NOMO-1 treated with dmso at 0.1 percent for 144 hours (cell line): ENCODE measurements around the gene MAST4.
"Not testable (repeated sequence)": the region's sequence is repeated elsewhere in the genome, so short reads cannot be mapped to it uniquely, and the experiment has no call there.

ENCODE experiments used
- DNase-seq: peaks from one replicate; lab custom pipeline; 2025; ENCODE audit not compliant: unreplicated experiment; lab: John Stamatoyannopoulos, UW

MAST4 gene

GRCh38 chr5:66694036-66694435, 97.8 kb downstream of the MAST4 start:
- DNase-seq = no peak

DNA sequence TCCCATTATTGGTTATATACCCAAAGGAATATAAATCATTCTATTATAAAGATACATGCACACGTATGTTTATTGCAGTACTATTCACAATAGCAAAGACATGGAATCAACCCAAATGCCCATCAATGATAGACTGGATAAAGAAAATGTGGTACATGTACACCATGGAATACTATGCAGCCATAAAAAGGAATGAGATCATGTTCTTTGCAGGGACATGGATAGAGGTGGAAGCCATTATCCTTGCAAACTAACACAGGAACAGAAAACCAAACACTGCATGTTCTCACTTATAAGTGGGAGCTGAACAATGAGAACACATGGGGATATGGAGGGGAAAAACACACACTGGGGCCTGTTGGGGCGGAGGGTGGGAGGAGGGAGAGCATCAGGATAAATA, 99.6 kb downstream of the MAST4 start:
- not testable (repeated sequence) for DNase-seq

DNA sequence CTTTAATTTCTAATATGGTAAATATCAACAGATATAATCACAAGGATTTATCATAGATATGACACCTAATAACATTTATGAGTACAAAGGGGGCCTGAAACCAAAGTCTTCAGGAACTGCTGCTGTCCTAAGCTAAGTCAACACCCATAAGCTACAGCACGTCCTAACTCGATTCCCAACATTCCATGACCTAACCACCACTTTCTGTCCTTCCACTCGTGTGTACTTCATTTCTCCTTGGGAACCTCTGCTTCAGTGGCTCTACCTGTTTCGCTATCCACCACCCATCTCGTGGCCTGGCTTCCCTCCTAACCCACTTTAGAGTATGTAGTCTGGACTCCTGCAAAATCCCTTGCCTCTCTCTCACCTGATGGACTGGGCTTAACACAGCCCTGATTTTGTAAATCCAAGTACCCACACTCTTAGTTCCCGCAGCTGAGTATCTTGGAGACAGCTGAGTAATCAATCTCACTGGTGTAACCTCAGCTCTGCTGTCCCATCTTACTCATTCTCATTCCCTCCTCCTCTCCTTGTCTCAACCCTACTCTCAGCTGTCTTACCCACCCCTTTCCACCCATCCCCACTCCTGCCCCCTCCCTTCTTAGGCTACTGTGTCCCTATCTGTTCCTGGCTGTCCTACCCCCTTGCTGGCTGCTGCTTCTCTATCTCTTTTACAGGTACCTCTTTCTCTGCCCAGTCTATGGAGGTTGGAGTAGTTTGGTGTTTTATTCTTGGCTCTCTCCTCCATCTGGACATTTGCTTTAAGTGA, 101.8 kb downstream of the MAST4 start:
- no peak for DNase-seq

DNA sequence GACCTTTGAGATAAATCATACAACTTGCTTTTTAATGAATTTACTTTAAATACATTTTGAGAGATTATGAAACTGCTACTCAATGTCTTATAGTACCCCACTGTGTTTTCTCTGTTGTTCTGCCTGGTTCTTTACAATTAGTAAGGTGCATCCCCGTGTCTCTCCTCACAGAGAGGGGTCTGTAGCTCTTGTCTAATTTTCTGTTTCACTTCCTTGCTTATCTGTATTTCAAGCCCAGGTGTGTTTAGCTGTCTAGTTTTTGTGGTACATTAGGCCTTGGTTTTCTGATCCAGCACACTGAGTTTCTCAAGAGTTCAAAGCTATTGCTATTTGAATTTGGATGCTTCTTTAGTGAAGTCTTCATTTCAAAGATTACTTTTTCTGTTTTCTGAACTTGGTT, 105.1 kb downstream of the MAST4 start:
- no peak for DNase-seq

- DNase-seq = no peak
Measured at GRCh38 chr5:66702426-66702825, 106.2 kb downstream of the MAST4 start.

DNA sequence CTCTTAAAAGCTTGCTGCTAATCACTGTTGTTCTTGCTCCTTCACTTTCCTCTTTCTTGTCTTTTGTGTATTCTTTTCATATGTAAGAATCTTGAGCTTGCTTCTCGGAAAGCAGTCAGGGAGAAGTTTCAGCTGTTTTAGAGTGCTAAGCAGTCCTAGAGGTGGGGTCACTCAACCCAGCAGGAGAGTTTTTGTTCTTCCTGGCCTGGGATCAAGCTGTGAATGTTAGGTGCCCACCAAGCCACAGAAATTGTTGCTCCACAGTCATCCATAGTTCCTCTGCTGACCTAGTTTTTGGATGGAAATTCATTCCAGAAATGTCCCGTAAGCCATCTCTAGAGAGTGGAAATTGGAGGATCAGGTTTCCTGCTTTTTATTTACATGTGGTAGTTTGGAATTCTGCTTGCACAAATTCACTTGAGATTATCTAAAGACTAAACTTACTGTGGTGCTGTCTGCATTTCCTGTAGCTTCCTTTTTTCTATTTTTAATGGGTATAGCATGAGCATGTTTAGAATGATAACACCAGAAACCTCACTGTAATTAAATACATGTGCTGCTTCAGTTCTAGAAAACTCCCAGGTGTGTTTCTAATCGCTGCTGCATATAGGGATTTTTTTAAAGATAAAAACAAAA, 108.7 kb downstream of the MAST4 start:
- DNase-seq = no peak

DNA sequence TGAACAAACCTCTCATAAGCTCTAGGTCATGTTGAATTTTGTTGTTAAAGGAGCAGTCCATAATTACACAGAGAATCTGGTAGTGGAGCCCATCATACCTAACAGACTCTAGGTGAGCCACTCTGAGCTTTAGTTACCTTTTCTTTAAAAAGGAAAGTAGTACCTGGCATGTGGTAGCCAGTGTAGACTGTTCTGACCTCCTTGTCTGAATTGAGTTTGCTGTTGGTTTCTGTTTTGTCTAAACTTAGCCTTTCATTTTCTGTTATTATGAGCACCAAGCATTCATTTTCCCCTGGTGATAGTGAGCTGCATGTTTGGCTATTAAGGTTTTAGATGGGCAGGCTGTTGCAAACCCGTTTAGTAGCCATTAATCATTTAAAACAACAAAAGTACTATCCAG, 112.2 kb downstream of the MAST4 start:
- no peak for DNase-seq

GRCh38 chr5:66710557-66711088, 114.4 kb downstream of the MAST4 start:
- no peak for DNase-seq

DNA sequence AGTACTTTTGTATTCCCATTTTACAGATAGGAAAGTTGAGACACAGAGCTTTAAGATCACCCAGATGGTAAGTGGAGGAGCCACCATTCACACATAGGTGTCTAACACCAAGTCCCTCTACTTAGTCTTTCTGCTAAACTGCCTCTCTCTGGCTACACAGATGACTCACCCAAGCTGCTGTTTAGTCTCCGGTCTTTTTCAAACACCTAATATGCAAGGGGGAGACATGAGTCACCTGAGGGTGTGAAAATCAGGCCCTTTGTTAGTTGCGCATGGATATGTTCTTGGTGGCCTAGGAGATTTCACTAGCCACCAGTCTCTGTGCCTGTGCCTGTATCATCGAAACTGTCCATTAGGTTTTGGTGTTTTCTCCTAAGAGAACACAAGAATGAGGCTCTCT, 117.8 kb downstream of the MAST4 start:
- no peak for DNase-seq

- no peak for DNase-seq
Measured at GRCh38 chr5:66717455-66718373, 121.5 kb downstream of the MAST4 start.

DNA sequence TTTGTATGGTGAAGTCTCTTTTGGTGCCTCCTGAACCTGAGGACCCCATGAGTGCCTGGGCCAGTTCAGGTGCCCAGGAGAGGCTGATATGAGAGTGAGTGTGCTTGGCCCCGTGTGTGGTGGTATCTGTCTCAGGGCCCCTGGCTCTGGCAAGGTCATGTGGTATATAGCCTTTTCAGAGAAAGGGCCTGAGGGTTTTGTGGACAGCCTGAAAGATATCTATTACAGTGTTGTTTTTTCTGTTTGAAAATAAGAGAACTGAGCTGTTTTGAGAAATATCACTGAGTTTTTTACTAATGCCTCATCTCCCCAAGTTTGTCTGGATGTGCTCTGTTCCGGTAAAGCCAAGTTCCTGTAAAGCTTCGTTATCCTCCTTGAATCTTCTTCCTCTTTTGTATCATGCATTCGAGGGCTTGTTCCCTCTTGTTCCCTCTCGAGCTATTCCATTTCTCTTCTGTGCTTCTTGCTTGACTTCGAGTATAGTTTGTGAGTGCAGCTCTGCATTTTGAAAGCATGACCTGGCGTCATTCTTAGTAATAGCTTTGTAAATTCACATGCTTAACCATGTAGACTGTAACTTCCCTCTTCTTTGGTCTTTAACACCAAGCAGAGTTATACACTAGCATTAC, 122.3 kb downstream of the MAST4 start:
- no peak for DNase-seq

- DNase-seq = no peak
Measured at GRCh38 chr5:66720780-66721179, 124.6 kb downstream of the MAST4 start.

GRCh38 chr5:66722686-66723085, 126.5 kb downstream of the MAST4 start:
- no peak for DNase-seq

DNA sequence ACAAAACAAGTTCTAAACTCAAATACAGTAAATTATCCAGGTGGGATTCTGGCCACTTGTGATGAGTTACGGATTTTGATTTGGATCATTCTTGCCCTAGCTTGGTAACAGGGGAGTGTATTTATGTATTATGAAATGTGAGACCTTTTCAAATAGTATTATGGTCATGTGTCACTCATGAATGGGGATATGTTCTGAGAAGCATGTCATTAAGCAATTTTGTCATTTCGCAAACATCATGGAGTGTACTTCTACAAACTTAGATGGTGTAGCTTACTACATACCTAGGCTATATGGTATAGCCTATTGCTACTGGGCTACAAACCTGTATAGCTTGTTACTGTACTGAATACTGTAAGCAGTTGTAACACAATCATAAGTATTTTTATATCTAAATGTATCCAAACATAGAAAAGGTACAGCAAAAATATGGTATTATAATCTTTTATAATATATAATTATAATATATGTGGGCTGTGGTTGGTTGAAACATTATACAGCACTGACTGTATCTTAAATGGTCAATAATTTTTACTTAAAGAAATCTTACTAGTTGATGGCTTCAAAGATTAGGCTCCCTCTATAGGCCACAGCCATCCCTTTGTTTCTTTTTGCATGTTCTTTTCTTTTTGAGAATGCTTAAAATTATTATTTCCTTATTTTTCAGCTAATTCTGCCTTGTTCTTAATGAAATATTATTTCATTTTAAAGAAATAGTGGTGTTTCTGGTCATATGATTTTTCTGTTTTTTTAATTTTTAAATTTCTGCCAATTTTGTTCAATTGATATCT, 128.4 kb downstream of the MAST4 start:
- DNase-seq = no peak

DNA sequence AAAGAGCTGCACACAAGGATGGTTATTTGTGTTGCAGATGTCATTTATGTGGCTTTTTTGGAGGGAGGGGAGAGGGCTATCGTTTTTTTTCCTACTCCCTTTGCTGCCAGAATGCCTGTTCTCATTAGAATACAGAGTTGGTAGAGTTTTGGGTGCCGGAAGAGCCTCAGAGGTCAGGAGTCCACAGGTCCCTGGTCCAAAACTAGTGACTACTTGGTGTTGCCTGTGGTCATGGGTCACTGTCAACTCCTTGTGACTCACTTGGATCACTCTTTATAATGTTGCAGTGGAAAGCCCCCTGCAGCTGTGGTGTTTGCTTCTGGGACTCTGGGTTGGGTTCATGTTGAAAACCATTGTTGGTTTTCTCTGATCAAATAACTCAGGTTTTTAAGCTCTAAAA, 131.4 kb downstream of the MAST4 start:
- DNase-seq = no peak

- no peak for DNase-seq
Measured at GRCh38 chr5:66728049-66728448, 131.9 kb downstream of the MAST4 start.

- no peak for DNase-seq
Measured at GRCh38 chr5:66737096-66737495, 140.9 kb downstream of the MAST4 start.

- DNase-seq = no peak
Measured at GRCh38 chr5:66738136-66738535, 141.9 kb downstream of the MAST4 start.

DNA sequence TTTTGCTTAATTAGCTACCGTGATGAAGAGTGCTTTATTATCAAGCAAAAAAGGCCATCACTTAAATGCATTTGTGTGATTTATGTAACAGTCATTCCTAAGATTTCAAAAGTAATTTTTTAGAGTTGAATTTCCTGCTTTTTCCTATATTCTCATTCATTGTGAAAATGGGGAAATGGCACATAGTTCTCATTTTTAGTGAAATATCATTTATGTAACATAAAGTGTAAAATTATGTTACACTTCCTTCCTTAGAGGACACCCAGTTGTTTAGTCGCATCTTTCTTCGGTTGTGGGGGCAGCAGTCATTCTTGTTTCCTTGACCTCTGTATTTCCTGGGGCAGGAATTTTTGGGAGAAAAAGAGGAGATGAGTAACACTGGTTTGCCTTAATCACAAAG, 142.8 kb downstream of the MAST4 start:
- DNase-seq = no peak

DNA sequence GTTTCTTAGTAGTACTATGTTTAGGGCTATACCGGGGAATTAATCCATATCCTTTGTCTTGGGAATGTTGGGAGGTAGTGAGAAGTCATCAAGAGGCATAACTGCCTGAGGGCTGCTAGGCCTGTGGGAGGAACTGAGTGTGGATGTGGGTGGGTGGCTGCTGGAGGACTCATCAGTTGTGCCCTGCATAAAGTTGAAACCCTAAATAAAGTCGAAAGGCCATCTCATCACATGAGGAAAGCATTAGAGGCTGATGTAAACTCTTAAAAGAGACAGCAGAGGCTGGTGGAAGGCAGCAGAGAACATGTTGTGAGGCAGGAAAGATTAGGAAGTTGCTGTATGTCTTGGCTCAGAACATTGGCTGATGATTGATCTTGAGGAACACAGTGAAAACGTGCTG, 143.8 kb downstream of the MAST4 start:
- DNase-seq = no peak
